Measurements from ENCODE around the gene CDHR2.

Gene CDHR2

DNA sequence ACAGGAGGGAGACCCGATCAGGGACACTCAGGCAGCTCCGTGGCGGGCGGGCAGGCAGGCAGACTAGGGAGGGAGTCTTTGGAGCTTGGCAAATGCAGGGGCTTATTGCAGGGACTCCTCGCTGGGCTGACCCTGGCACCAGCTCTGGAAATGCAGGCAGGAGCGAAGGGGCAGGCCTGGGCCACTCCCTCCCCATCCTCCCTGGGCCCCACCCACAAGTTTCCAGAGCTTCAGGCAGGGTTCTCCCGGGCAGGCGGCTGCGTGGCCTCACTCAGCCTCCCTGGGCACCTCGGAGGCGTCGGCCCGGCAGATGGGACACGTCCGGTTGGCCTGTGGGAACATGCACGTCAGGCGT is 20.4 kb upstream of the CDHR2 start:
- no peak for DNase-seq

DNA sequence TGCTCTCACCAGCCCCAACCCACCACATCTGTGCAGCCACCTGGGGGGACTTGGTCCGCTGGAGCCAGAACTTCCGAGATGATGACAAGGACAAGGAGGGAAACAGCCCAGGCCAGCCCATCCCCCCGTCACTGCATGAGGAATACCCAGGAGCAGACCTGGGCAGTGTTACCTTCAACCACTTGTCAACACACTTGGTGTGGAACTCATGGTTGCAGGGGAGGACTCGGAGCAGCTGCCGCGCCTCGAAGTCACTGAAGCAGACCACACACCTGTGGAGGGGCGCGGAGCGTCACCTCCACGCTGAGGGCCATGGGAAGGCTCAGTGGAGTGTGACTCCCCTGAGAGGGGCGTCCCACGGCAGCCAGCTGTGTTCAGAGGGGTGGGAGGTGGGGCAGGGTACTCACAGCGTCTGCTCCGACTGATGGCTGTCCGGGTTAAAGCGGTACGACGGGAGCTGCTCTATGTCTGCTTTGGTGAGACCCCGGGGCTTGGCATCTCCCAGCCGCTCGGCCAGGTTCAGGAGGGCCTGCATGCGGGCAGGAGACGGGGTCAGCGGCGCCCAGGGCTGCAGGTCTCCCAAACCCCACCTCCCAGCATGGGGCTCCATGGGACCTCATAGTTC is 19.9 kb upstream of the CDHR2 start:
- no peak for DNase-seq

DNA sequence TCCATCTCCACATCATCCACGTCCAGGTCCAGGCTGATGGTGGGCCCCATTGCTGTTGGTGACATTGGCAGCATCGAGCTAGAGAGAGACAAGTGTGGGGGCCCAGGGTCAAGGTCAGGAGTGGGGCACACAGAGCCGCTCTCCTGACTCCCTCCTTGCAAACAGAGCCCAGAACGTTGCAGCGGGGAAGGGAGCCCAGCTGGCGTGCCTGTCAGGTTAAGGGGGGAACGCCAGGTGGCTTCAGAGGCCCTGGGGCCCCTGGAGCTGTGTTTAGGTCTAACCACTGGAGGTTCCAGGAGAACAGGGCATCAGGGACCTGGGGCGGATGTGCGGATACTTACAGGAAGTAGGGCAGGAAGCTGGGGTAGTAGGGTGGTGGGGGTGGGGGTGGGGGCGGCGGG is 19.4 kb upstream of the CDHR2 start:
- DNase-seq, result peak; percentile 52

- no peak for DNase-seq
These were observed 18.7 kb upstream of the CDHR2 start for GRCh38 chr5:176530393-176530982.

DNA sequence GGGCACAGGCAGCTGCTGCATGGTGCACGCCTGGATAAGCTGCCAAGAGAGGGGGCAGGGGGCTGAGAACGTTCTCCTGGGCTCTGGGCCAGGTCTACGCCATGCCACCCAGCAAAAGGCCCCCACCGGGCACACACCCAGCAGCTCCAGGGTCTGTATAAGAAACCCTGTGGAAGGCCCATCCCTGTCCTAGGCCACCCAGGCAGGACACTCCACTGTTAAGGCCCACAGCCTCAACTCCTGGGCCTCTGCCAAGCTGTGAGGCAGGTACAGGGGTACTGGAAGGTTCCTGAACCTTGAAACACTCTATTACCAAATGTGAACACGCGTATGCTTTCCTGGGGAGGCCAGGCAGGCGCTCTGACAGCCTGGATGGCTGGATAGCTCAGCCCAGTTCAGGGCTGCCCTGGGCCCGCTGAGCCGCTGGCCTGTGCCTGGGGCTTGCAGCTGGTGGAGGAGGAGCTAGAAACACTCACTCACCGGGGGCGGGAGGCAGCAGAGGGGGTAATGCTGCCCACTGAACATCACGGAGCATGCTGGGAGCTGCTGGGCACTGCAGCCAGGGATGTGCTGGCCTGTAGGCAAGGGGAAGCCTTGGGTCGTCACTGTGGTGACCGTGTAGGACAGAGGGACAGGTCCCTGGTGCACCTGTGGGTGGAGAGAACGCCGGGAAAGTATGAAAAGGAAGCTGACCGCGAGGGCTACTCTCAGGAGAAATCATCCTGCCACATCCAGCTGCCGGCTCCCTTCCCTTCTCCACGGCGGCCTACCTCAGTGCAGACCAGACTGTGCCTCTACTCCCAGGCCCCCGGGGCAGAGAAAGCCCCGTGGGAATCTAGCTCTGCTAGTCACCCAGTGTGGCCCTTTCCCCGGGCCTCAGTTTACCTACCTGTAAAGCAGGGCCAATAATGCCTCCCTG is 17.9 kb upstream of the CDHR2 start:
- no peak for DNase-seq

DNA sequence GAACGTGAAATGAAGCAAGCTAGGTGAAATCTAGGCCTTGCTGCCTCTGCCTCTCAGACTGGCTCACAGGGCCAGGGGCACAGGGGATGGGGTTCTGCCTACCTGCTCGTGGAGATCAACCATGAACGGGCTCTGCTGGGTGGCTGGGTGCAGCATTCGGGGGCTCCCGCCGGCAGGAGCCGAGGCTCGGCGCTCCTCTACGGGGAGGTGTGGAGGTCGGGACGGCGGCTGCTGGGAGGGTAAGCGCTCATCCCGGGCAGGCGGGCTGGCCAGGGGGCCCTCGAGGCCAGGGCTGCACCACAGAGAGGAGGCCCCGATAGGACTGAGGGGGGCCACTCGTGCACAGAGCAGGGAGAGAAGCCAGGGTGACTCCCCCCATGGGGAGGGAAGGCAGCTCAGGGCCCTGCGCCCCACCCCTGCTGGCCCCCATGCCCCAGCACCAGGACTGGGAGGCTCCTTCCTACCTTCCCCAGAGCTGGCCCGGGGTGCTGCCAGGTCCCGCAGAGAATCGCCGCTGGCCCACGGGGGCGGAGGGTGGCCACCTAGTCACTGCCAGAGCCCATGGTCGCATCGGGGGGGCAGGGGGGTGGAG is 17.1 kb upstream of the CDHR2 start:
- DNase-seq, result no peak

DNA sequence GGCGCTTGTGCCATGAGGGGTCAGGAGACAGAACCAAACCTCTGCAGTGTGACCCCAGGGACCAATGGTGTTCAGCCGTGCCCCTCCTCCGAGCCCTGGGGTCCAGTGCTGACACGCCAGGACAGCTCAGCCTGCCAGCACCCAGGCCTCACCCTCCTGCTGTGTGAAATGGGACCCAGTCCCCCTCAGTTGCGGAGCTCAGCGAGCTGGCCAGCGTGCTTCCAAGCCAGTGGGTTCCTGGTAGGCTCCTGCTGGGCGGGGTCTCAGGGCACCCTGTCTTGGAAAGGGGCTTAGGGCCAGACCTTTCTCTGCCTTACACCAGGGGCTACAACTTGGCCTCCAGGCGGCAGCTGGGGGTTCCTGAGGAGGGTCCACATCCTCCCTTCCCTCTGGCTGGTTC is 16.3 kb upstream of the CDHR2 start:
- no peak for DNase-seq

DNA sequence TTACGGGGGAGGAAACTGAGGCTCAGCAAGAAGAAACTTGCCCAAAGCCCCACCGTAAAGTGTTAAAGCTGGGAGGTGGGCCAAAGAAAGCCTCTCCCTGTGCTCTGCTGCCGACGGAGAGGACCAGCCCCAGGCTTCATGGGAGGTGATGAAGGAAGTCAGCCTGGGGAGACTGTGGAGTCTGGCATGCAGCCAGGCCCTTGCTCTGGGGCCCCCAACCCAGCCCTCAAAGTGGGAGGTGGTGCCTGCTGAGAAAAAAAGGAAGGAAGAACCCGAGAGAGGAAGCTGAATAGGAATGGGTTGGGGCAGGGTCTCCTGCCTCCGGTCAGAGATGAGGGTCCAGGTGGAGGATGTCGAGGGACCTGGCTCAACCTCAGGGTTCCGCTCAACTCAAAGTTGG is 15.8 kb upstream of the CDHR2 start:
- DNase-seq, result no peak

DNA sequence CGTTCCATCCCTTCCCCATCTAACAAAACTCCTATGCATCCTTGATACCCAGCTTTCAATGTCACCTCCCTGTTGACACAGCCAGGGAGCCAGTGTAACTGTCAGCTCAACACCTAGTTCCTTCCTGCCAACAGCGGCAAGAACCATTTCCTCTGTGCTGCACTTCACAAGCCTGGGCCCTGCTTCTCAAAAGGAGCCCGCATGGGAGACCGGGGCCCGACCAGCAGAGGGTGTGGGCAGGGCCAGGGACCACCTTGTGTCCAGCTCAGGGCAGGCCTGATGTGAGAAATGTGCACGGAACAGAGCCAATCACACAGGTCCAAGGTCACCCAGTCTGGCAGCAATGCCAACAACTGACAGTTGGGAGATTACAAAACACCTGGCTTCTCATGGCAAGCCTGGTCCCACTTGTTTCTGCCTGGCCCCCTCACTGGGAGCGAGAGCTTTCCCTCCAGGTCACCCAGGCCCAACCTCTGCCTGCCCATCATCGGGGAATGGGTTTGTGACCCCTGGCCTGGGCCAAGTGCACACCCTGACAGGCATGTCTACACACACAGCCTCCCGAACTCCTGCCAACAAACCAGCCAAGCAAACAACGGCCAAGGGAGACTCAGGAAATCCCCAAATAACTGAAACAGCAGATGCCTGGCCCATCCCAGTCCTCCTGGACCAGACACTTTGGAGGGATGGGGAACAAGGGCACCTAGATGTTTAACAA is 15.1 kb upstream of the CDHR2 start:
- DNase-seq, result no peak

GRCh38 chr5:176534640-176535039 is 14.5 kb upstream of the CDHR2 start:
- DNase-seq, result no peak

GRCh38 chr5:176535101-176535663 is 14.0 kb upstream of the CDHR2 start:
- no peak for DNase-seq

DNA sequence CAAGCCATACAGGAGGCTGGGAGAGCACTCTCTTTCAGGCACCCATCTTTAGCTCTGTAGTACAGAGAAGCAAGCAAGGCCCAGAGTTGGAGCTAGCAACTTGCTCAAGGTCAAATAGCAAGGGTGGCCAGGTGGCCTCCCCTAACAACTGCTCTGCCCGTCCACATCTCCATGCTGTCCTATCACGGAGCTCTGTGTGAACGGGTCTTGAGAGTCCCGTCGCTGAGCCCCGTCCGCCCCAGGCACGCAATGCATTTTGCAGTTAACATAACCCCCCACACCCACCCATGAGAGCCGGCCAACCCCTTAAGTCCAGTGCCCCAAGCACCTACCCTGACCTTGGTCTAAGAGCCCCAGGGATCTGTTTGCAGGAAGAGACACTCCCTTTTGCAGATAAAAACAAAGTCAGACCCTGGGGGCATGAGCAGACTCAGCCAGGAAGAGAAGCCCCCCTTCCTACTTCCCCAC is 13.4 kb upstream of the CDHR2 start:
- no peak for DNase-seq

- DNase-seq, result peak; percentile 69
These were observed 12.8 kb upstream of the CDHR2 start for GRCh38 chr5:176536132-176536901.

DNA sequence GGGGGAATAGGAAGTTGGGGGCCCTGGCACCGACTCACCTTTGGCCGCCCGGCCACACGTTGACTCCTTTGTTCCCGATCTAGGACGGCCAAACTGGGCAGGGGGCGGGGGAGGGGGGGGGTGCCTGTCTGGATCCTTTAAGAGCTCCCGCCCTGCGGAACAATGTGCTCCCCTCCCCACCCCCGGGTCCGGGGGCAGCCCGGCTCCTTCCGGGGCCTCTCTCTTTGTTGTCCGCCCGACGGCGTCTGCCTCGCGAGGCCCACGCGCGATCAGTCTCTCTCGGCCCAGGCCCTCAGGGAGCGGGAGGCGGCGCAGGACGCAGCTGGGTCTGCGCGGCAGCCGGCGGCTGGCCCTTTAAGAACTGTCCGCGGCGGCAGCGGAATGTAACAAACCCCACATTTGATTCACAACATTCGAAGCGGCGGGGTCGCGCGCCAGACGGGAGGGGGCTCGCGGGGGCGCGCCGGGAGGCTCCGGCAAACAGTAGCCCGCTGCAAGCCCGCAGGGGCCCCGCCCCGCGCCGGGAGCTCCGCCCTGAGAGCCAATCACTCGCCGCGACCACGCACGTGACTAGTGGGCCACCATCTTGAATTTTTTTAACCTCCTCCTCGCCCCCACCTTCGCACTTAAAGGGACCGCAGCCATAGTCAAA is 12.1 kb upstream of the CDHR2 start, which contains the start of gene RNF44:
RNF44 (minus strand) TSS at position 501 of the 652 bp plus-strand sequence. CDS start 4,930 bp downstream, outside the sequence.
- DNase-seq, result peak; percentile 97

DNA sequence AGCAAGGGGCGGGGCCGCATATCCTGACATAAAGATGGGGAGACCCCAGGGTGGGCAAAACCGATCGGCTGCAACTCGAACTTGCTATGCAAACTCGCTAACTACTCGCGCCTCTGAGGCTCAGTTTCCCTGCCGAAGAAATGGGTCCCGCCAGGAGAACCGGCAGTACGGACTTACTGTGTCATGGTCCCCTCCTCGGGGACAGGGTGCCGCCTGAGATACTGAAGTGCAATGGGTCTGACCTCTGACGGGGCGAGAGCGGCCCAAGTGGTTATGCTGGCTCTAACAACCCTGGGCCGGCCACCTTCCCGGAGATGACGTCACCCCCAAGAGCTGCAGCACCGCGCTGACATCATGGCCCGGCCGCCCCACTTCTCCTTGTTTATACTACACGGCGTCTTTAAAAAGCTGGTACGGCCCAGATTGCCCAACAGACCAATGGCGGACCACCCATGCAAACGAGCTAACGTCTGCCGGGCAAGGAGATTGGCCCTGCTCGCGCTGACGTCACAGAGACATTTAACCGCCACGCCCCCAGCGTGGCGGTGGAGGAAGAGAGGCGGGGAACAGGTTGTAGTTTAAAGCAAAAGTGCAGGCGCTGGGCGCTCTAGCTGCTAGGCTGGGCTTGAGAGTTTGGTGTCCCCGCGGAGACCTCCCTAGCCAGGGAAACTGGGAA is 11.4 kb upstream of the CDHR2 start:
- DNase-seq, result peak; percentile 95

GRCh38 chr5:176538230-176538988 is 10.7 kb upstream of the CDHR2 start:
- DNase-seq, result no peak

GRCh38 chr5:176538989-176539384 is 10.2 kb upstream of the CDHR2 start:
- DNase-seq, result no peak

GRCh38 chr5:176540476-176540899 is 8.7 kb upstream of the CDHR2 start:
- no peak for DNase-seq

DNA sequence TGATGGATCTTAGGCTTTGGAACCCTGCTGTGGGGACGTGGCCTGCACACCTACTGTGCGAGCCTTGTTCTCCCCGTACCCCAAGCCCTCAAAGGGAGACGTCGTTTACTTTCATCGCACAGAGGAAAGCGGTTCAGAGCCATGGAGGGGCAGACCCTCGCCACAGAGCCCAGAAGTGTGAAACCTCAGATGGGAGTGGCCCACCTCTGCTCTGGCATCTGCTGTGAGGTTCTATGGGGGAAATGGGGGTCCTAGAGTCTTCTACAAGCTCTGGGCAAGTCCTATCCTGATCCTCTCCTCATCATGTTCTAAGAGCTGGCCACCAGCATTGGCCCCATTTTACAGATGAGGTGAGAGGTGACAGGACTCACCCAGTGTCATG is 8.2 kb upstream of the CDHR2 start:
- DNase-seq, result no peak

Measured in effector CD8-positive, alpha-beta T cell (primary cell).